COLO829 (cell line): ENCODE measurements around the gene RND1.
A peak's percentile ranks its signal among the peaks of the same experiment; 100 is the strongest.
"Not testable (repeated sequence)": the region's sequence is repeated elsewhere in the genome, so short reads cannot be mapped to it uniquely, and the experiment has no call there.

Source experiments
- DNase-seq: peaks from one replicate; pipeline ENCODE4 v3.0.0; 2012; ENCODE audit warnings: low spot score

RND1 gene

DNA sequence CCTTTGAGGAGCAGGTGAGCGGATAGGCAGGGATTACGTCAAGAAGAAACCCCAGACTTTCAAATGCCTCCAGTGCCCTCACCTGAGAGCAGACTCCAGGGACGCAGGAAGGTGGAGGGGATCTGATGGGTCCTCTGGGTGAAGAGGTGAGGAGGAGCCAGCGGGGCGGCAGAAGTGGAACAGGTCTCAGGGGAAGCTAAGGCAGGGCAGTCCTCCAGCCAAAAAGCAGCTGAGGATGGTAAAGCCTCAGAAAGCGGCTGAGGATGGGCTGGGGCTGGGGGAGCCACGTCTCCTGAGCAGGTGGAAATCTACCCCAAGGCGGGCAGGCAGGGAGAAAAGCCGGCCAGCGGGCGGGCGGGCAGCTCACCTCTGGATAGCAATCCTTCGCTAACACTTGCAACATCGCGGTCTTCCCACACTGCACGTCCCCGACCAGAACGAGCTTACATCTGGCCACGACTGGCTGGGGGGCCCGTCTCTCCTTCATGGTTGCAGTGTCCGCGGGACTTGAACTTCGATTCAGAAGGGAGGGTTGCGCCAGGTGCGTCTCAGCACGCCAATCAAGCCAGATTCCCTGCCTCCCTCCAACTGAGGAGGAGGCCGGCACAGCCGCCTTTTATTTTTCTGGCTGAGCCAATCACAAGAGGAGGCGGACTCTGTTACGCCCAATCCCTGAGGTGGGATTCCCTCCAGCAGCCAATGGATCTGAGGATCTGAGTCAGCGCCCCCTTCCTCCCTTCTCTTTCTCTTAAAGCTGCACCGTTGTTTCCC, at the start of gene RND1:
Gene RND1 (minus strand): TSS at position 590 of the 771 bp plus-strand sequence. CDS start 103 bp downstream, at position 487.
- peak; percentile 89 for DNase-seq

GRCh38 chr12:48910196-48910595, 44.5 kb upstream of the RND1 start:
- no peak for DNase-seq

DNA sequence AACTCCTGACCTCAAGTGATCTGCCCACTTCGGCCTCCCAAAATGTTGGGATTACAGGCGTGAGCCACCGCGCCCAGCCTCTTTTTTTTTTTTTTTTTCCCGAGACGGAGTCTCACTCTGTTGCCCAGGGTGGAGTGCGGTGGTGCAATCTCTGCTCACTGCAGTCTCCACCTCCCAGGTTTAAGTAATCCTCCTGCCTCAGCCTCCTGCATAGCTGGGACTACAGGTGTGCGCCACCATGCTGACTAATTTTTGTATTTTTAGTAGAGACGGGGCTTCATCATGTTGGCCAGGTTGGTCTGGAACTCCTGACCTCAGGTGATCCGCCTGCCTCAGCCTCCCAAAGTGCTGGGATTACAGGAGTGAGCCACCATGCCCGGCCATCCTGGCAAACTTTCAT, 44.0 kb upstream of the RND1 start:
- DNase-seq, result not testable (repeated sequence)

GRCh38 chr12:48907245-48907644, 41.6 kb upstream of the RND1 start:
- DNase-seq, result no peak

DNA sequence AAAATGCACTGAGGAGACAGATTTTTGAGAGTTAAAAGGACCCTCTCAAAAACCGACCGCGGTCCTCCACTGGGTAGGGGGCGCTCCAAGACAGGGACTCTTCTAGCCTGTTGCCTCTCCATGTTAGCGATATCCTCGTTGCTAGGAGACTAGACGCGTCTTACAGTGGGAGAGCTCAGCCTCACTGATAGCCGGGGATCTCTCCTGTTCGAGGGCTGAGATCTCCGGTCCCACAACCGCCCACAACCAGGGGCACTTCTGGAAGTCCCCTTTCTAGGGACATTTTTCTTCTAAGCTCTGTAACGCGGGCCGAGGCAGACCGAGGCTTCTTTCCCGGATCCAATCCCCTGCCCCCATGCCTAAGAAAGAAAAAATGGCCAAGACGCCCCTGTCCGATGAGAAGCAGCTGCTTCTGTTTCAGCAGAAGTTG, 38.3 kb upstream of the RND1 start:
- DNase-seq, result peak; percentile 71

GRCh38 chr12:48903363-48903981, 37.8 kb upstream of the RND1 start:
- DNase-seq, result no peak

- DNase-seq, result no peak
Measured at GRCh38 chr12:48901278-48901677, 35.6 kb upstream of the RND1 start.

DNA sequence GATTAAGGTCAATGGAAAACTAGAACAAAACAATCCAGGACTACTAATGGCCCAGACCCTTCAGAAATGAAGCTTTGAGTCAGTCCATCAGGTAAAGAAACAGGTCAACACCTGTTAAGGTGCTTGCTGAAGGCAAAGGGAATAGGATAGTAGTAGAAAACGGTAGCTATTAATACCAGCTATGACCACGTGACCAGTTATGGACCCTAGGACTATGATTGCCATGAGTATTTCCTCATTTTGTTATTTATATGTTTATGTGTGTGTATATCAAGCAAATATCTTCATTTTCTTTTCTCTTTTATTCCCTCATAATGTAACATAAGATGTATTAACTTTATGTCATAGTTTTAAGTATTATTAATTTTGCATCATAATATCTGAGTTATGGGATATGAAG, 34.0 kb upstream of the RND1 start:
- no peak for DNase-seq

DNA sequence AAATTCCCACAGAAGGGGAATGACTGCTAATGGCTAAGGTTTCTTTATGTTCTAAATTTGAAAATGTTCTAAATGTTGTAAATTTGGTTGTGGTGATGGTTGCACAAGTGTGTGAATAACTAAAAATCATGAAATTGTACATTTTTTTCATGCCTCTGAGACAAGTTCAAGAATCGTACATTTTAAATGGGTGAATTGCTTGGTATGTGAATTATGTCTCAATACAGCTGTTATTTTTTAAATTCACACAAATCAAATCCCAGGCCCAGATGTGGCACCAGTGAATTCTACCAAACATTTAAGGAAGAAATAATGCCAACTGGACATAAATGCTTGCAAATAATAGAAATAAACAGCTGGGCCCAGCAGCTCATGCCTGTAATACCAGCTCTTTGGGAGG, 28.6 kb upstream of the RND1 start:
- no peak for DNase-seq

GRCh38 chr12:48890657-48891418, 25.2 kb upstream of the RND1 start:
- DNase-seq, result peak; percentile 45

DNA sequence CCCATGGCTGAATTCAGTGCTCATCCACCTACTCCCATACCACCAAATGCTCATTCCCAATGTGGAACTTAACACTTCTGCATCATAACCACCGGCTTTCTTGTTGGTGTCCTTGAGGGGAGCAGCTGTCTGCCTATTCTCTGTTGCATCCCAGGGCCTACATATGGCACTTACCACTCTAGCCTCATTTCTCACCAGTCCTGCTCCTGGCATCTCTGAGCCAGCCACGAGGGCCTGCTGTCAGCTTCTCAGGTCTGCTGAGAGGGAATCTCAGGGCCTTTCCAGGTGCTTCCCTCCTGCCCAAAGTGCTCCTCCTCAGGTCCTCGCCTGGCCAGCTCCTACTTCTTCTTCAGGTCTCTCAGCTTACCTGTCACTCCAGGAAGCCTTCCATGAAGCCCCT, 24.0 kb upstream of the RND1 start:
- no peak for DNase-seq

DNA sequence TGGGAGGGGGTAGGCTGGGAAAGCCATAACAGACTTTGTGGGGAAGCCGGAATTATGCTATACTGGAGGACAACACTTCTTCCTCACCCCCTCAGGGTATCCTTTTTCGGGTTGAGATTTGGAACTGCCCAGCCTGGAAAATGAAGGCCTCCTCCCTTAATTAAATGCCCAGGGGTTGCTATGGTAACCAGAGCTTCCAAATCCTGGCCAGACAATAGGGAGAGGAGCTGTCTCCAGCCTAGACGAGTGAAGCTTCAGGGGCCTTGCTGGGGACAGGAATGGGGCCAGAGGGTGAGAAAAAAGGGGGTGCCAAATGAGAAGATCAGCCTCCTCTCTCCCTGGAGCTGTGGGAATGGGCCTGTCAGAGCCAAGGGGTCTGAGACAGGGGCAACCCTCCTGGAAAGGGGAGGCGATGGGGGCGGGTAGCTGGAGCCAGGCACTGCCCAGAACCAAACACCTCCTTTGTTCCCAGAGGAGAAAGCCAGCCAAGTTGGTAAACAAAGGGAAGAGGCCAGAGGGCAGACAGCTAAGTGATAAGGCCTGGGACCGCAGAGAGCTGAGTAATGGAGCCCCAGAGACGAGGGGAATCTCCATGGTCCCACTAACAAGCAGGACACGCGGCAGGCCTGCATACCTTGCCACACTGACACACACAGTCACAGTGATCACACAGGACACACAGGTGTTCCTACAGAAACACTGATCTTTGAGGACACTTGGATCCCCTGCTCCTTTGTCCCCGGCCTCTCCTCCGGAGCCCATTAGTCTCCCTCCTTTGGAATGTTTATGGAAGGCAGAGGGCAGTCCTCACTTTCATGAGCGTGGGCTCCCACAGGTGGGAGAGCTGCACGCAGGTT, 17.9 kb upstream of the RND1 start:
- no peak for DNase-seq

GRCh38 chr12:48882972-48883304, 17.3 kb upstream of the RND1 start:
- DNase-seq, result no peak

DNA sequence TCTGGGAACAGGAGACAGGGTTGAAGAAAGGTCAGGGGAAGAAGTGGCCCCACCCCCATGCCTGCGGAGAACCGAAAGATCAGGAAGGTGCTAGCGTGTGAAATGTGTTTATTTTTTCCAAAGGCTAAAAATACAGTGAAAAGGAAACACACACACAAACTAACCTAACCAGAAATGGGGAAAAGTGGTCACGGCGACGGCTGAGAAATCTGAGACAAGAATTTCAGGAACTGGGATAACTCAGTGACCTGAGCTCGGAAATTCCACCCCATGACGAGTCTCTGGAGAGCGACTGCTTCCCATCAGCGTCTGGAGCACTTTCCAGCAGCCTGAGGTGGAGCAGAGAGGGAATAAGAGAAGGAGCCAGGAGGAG, 16.6 kb upstream of the RND1 start:
- DNase-seq, result no peak

GRCh38 chr12:48881686-48882314, 16.1 kb upstream of the RND1 start:
- DNase-seq, result no peak

DNA sequence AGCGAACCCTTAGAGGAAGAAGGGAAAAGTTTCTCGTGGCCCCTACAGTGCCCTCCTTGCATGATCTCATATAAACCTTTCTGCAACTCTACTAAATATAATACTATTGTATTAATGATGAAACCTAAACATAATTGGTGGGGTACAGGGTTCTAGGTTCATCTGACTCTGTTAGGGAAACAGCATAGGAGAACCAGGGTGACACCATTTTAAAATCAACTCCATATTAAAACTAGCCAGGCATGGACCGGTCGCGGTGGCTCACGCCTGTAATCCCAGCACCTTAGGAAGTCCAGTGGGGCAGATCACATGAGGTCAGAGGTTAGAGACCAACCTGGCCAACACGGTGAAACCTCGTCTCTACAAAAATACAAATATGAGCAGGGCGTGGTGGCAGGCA, 15.0 kb upstream of the RND1 start:
- no peak for DNase-seq

DNA sequence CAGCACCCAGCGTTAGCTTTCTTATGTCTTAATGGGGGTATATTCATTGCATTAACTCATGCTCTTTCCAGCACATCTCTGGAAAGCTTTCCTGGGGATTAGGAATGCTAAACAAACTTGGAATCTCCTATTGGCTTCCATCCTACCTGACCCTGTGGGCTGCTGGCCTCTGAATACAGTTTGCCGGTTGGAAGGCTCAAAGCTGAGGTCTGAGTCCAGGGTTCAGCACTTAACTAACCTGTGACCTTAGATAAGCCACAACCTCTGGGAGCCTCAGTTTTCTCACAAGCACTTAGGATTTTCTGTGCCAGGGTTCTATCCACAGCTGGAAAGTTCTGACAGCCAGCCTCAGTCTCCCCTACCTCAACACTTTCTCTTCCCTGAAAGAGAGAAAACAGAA, 12.9 kb upstream of the RND1 start:
- DNase-seq, result no peak

DNA sequence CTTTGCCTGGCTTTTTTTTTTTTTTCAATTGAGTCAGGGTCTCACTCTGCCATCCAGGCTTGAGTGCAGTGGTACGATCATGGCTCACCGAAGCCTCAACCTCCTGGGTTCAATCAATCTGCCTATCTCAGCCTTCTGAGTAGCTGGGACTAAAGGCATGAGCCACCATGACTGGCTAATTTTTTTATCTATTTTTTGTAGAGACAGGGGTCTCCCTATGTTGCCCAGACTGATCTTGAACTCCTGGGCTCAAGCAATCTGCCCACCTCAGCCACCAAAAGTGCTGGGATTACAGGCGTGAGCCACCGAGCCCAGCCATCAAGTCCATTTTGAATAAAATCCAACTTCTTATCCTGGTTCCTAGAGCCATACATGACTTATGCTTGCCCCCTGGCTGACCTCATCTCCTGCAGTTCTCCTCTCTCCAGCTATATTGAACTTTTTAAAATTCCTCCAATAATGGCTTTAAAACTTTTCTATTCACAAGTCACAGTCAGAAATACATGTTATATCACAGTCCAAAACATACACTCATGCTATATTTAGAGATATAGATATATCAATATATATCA, 10.4 kb upstream of the RND1 start:
- DNase-seq, result no peak

DNA sequence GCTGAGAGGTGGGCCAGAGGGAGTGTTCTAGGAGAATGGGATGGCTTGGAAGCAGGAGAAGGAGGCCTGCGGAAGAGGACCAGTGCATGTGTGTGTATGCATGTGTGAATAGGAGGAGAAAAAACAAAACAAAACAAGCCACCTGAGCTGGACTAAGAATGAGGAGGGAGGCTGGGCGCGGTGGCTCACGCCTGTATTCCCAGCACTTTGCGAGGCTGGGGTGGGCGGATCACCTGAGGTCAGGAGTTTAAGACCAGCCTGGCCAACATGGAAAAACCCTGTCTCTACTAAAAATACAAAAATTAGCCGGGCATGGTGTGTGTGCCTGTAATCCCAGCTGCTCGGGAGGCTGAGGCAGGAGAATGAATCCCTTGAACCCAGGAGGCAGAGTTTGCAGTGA, 7.9 kb upstream of the RND1 start:
- DNase-seq, result not testable (repeated sequence)

GRCh38 chr12:48873096-48873495, 7.4 kb upstream of the RND1 start:
- no peak for DNase-seq

GRCh38 chr12:48869191-48869590, 3.5 kb upstream of the RND1 start:
- no peak for DNase-seq
